NCI-H82 treated with DMSO at 0.1 percent for 48 hours (cell line): ENCODE results near the gene IL26.

Source experiments
- DNase-seq: peaks from one replicate; lab custom pipeline; 2025; ENCODE audit not compliant: unreplicated experiment; lab: John Stamatoyannopoulos, UW

The IL26 gene

DNA sequence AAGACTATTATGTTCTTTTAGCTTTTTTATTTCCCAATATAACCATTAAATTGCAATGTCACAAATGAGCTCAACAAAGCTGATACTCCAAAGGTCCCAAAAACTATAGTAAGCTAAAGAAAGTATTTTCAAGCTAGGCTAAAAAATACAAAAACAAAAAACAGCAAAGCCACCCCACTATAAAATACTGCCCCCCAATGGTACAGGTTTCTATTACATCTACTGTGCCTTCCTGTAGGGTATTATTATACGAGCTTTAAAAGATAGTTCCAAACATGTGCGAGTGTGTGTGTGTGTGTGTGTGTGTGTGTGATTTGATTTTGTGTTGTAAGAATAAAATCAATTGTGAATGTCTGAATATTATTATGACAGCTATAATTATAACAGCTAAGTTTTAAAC lies 67.2 kb downstream of the IL26 start:
- DNase-seq: no peak

DNA sequence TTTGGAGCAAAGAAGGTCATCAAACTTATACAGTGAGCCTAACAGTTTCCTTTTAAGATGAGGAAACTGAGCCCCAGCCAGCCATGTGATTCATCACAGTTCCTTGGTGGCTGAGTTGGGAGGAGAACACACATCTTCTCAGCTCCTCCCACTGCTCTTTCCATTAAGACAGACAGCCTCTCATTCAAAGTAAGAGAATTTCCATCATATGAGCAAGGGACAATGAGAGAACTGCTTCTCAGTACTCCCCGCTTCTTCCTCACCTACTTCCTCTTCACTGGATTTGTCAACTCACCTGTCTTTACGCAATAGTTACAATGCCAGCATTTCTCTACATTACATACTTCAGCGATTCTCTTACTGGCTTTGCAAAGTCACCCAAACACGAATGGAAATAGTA lies 68.2 kb downstream of the IL26 start:
- no peak for DNase-seq

DNA sequence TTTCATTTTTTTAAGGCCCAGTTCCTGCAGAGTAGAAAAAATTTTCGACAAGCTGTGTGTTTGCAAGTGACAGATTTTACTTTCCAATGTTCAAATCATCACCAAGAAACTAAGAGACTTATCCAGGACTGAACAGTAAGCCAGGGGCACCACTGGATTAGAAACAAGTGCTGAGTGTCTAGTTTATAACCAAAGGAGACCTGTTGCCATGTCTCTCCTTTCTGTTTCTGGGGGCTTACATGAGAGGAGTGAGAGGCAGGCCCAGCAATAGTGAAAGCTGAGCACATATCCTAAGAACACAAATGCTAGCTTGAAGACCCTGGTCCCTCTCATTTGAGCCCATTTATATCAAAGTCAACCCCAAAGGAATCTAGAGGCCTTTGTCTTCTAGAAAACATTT lies 69.0 kb downstream of the IL26 start:
- DNase-seq: no peak

DNA sequence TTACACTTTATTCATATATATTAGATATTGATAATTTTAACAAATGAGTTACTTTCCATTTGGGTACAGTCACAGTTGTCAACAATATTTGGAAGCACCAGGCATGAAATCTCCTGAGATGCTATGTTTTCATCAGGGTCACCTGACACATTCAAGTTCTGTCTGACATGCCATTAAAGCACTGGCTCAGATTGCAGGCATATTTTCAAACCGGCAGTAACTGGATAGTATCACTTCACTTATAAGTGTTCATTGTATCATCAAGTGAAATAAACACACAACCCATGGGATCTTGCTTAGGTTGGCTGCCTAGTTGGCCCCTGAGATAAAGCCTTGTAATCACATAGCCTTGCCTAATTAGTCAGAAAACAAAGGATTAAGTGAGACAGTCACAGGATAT lies 70.8 kb downstream of the IL26 start:
- no peak for DNase-seq
